ENCODE data around the gene OPRM1.

DNA sequence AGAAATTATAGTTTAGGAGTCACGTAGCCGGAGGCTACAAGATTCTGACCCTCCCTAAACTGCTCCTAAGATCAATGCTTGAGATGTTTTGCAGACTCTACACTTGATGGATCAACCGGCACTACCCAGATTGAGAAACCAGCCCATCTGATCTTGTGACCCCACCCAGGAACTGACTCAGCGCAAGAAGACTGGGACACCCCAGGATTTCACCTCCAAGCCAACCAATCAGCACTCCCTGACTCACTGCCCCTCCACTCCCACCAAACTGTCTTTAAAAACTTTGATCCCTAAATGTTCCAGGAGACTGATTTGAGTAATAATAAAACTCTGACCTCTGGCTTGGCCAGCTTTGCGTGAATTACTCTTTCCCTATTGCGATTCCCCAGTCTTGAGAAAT lies 99.8 kb downstream of the OPRM1 start:
- no peak for TF ChIP-seq POLR2A (IDR thresholded peaks at IDR 0.05)
- TF ChIP-seq, protein P1, sequence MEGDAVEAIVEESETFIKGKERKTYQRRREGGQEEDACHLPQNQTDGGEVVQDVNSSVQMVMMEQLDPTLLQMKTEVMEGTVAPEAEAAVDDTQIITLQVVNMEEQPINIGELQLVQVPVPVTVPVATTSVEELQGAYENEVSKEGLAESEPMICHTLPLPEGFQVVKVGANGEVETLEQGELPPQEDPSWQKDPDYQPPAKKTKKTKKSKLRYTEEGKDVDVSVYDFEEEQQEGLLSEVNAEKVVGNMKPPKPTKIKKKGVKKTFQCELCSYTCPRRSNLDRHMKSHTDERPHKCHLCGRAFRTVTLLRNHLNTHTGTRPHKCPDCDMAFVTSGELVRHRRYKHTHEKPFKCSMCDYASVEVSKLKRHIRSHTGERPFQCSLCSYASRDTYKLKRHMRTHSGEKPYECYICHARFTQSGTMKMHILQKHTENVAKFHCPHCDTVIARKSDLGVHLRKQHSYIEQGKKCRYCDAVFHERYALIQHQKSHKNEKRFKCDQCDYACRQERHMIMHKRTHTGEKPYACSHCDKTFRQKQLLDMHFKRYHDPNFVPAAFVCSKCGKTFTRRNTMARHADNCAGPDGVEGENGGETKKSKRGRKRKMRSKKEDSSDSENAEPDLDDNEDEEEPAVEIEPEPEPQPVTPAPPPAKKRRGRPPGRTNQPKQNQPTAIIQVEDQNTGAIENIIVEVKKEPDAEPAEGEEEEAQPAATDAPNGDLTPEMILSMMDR (IDR thresholded peaks at IDR 0.05): no peak

All from body of pancreas (tissue), 4 donors.